Measurements from ENCODE around the gene UCN.
"Not testable (repeated sequence)": the region's sequence is repeated elsewhere in the genome, so short reads cannot be mapped to it uniquely, and the experiment has no call there.

UCN gene

DNA sequence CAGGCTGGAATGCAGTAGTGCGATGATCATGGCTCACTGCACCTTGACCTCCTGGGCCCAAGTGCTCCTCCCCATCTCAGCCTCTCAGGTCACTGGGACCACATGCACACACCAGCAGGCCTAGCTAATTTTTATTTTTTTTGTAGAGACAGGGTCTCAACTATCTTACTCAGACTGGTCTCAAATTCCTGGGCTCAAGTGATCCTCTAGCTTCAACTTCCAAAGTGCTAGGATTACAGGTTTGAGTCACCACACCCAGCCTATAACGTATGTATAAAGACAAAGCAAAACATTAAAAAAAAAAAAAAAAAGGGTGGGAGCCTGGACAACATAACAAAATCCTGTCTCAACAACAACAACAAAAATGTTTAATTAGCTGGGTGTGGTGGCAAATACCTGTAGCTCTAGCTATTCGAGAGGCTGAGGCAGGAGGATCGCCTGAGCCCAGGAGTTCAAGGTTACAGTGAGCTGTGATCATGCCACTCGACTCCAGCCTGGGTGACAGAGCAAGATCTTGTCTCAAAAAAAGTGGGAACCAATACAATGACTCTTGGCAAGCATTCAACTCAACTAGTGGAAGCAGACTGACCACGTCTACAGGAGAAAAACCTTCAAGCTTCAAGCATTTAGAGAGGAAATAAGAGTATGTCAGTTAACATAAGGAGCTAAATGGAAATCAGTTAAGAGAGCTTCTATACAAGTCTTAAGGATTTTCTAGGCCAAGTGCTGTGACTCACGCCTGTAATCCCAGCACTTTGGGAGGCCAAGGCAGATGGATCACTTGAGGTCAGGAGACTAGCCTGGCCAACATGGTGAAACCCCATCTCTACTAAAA is 45.7 kb upstream of the UCN start (continued):
- no peak for TF ChIP-seq ZNF580 (tag by site-specific recombination; IDR thresholded peaks at IDR 0.05)
- TF ChIP-seq ZNF600 (tag by site-specific recombination; IDR thresholded peaks at IDR 0.05), result 0 out of 2 replicates have a peak, but pooled peaks have one; percentile 17
- no peak for TF ChIP-seq EGR2 (tag by site-specific recombination; IDR thresholded peaks at IDR 0.05; ENCODE audit: low read depth)
- 0 out of 2 replicates have a peak, but pooled peaks have one; percentile 24 for TF ChIP-seq ZEB2 (tag by site-specific recombination; IDR thresholded peaks at IDR 0.05)
- TF ChIP-seq, protein P1, sequence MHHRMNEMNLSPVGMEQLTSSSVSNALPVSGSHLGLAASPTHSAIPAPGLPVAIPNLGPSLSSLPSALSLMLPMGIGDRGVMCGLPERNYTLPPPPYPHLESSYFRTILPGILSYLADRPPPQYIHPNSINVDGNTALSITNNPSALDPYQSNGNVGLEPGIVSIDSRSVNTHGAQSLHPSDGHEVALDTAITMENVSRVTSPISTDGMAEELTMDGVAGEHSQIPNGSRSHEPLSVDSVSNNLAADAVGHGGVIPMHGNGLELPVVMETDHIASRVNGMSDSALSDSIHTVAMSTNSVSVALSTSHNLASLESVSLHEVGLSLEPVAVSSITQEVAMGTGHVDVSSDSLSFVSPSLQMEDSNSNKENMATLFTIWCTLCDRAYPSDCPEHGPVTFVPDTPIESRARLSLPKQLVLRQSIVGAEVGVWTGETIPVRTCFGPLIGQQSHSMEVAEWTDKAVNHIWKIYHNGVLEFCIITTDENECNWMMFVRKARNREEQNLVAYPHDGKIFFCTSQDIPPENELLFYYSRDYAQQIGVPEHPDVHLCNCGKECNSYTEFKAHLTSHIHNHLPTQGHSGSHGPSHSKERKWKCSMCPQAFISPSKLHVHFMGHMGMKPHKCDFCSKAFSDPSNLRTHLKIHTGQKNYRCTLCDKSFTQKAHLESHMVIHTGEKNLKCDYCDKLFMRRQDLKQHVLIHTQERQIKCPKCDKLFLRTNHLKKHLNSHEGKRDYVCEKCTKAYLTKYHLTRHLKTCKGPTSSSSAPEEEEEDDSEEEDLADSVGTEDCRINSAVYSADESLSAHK (tag by site-specific recombination; IDR thresholded peaks at IDR 0.05), result no peak
- TF ChIP-seq, protein P2, sequence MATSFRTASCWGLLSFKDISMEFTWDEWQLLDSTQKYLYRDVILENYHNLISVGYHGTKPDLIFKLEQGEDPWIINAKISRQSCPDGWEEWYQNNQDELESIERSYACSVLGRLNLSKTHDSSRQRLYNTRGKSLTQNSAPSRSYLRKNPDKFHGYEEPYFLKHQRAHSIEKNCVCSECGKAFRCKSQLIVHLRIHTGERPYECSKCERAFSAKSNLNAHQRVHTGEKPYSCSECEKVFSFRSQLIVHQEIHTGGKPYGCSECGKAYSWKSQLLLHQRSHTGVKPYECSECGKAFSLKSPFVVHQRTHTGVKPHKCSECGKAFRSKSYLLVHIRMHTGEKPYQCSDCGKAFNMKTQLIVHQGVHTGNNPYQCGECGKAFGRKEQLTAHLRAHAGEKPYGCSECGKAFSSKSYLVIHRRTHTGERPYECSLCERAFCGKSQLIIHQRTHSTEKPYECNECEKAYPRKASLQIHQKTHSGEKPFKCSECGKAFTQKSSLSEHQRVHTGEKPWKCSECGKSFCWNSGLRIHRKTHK (tag by site-specific recombination; IDR thresholded peaks at IDR 0.05), result no peak

- H3K4me1 ChIP-seq (ENCODE audit: control insufficient read depth, insufficient read depth, low read length); H3K4me3 ChIP-seq (ENCODE audit: low read depth, low read length); H3K36me3 ChIP-seq (ENCODE audit: control insufficient read depth in 2 of 2, insufficient read depth in 1 of 2, low read length in 2 of 2); H3K27ac ChIP-seq (ENCODE audit: extremely low read depth, low read depth, low read length); H3K9me3 ChIP-seq (ENCODE audit: control insufficient read depth, insufficient read depth, low read depth, low read length): not testable (repeated sequence)
- ChIA-PET CTCF (interaction anchor here (1.4 kb wide), 1 partner anchor 61 kb away, joined by 4 read pairs; no protein-coding TSS in a partner anchor), POLR2A (interaction anchor here (0.6 to 1.4 kb wide), 4 partner anchors 12 to 222 kb away, joined by 3 to 9 read pairs (median 4); partner anchors contain the start of gene ZNF513)
Measured at GRCh38 chr2:27353386-27353761, 45.1 kb upstream of the UCN start.

DNA sequence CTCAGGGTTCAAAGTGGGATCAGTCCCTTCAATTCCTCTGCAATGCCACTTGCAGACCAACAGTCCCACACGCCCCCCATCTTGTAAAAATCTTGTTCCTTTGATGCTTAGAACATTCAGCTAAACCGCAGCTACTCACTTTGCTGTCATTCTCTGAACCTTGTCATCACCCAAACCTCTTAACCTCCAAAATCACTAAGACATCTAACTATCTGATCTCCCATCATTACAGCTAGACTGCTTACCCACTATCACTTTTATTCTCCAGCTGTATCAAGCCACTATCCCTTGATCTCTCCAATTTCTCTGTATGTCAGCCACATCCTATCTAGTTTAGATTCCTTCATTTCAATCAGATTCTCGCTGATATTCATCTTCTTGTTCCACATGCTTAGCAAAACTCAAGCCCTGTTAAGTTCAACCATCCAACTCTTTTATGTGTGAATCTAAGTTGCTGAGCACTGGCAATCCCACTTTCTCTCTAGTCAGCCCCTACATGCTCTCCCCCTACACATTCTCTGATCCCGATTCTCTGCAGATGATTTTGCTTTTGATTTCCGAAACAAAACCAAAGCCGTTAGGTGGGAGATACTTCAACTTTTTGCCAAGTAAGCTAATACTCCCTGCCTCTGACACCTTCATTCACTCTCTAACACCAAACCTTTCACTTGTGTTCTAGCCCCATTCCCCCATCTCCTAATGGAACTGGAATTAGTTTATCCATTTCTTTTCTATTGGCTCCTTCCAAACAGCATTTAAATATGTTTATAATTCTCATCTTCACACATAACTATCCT is 43.8 kb upstream of the UCN start:
- ChIA-PET POLR2A (interaction anchor here (1.8 kb wide), 1 partner anchor 18 kb away, joined by 9 read pairs; the partner anchor contains the start of genes EIF2B4 and SNX17), CTCF (interaction anchor here (0.6 to 1.4 kb wide), 5 partner anchors 9 to 59 kb away, joined by 3 to 4 read pairs (median 3); no protein-coding TSS in a partner anchor)
- no peak overlapping the region for H3K4me3 ChIP-seq (ENCODE audit: low read depth, low read length)
- TF ChIP-seq PRDM1 (tag by site-specific recombination; IDR thresholded peaks at IDR 0.05), result peak; percentile 54; the same call in 1 of the 2 replicates
- TF ChIP-seq ZNF654 (tag by site-specific recombination; IDR thresholded peaks at IDR 0.05; ENCODE audit: low read depth), result no peak
- no peak for TF ChIP-seq ZNF311 (tag by site-specific recombination; IDR thresholded peaks at IDR 0.05; ENCODE audit: borderline replicate concordance)
- no peak overlapping the region for H3K27ac ChIP-seq (ENCODE audit: extremely low read depth, low read depth, low read length)
- peaks cover 4% of the 10 kb centered on the region for H3K4me1 ChIP-seq (ENCODE audit: control insufficient read depth, insufficient read depth, low read length)
- no peaks in the 10 kb centered on the region for H3K9me3 ChIP-seq (ENCODE audit: control insufficient read depth, insufficient read depth, low read depth, low read length)
- H3K36me3 ChIP-seq (ENCODE audit: control insufficient read depth in 2 of 2, insufficient read depth in 1 of 2, low read length in 2 of 2), result peaks cover 0 to 3% of the 10 kb centered on the region in 2 experiments; a peak in 1 of 3 replicates

DNA sequence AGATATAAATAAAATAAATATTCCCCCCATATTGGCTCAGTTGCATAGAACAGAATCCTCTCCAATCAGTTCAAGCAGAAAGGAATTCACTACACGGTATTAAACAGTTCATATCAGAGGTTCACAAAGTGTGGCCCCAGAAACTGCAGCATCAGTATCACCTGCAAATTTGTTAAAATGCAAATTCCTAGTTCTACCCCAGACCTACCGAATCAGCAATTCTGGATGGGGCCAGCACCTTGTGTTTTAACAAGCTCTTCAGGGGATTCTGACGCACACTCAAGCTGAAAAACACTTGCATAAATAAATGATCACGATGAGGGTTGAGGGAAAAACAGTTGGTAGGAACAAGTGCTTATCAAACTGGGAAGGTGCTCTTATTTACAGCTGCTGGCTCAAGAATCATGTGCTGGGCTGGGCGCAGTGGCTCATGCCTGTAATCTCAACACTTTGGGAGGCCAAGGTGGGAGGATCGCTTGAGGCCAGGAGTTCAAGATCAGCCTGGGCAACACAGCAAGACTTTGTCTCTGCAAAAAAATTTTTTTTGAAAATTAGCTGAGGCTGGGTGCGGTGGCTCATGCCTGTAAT is 42.0 kb upstream of the UCN start:
- ChIA-PET POLR2A (interaction anchor here (1.8 kb wide), 1 partner anchor 20 kb away, joined by 9 read pairs; the partner anchor contains the start of genes EIF2B4 and SNX17), CTCF (interaction anchor here (0.6 kb wide), 1 partner anchor 132 kb away, joined by 4 read pairs; no protein-coding TSS in a partner anchor)
- peaks cover 0 to 3% of the 10 kb centered on the region in 2 experiments; a peak in 1 of 3 replicates for H3K36me3 ChIP-seq (ENCODE audit: control insufficient read depth in 2 of 2, insufficient read depth in 1 of 2, low read length in 2 of 2)
- no peak overlapping the region for H3K4me3 ChIP-seq (ENCODE audit: low read depth, low read length)
- H3K4me1 ChIP-seq (ENCODE audit: control insufficient read depth, insufficient read depth, low read length), result peaks cover 4% of the 10 kb centered on the region
- H3K9me3 ChIP-seq (ENCODE audit: control insufficient read depth, insufficient read depth, low read depth, low read length), result no peaks in the 10 kb centered on the region
- no peak for TF ChIP-seq MEIS1 (CRISPR knock-in tag; IDR thresholded peaks at IDR 0.05; ENCODE audit: borderline replicate concordance)
- no peak for TF ChIP-seq IKZF3 (tag by site-specific recombination; IDR thresholded peaks at IDR 0.05)
- TF ChIP-seq ZNF670 (tag by site-specific recombination; IDR thresholded peaks at IDR 0.05; ENCODE audit: low read depth), result no peak
- no peak for TF ChIP-seq ZNF660 (tag by site-specific recombination; IDR thresholded peaks at IDR 0.05)
- TF ChIP-seq ZNF654 (tag by site-specific recombination; IDR thresholded peaks at IDR 0.05; ENCODE audit: low read depth), result no peak
- no peak for TF ChIP-seq ZNF777 (tag by site-specific recombination; IDR thresholded peaks at IDR 0.05; ENCODE audit: borderline replicate concordance)
- TF ChIP-seq, protein P3, sequence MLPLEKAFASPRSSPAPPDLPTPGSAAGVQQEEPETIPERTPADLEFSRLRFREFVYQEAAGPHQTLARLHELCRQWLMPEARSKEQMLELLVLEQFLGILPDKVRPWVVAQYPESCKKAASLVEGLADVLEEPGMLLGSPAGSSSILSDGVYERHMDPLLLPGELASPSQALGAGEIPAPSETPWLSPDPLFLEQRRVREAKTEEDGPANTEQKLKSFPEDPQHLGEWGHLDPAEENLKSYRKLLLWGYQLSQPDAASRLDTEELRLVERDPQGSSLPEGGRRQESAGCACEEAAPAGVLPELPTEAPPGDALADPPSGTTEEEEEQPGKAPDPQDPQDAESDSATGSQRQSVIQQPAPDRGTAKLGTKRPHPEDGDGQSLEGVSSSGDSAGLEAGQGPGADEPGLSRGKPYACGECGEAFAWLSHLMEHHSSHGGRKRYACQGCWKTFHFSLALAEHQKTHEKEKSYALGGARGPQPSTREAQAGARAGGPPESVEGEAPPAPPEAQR (tag by site-specific recombination; IDR thresholded peaks at IDR 0.05), result no peak
- no peak for TF ChIP-seq ZNF571 (tag by site-specific recombination; IDR thresholded peaks at IDR 0.05)
- no peak for TF ChIP-seq ZNF510 (tag by site-specific recombination; IDR thresholded peaks at IDR 0.05; ENCODE audit: insufficient replicate concordance)
- no peak overlapping the region for H3K27ac ChIP-seq (ENCODE audit: extremely low read depth, low read depth, low read length)

All from HEK293 (cell line).